Measurements from ENCODE around the gene APBA1.
A peak's percentile ranks its signal among the peaks of the same experiment; 100 is the strongest.

The APBA1 gene

DNA sequence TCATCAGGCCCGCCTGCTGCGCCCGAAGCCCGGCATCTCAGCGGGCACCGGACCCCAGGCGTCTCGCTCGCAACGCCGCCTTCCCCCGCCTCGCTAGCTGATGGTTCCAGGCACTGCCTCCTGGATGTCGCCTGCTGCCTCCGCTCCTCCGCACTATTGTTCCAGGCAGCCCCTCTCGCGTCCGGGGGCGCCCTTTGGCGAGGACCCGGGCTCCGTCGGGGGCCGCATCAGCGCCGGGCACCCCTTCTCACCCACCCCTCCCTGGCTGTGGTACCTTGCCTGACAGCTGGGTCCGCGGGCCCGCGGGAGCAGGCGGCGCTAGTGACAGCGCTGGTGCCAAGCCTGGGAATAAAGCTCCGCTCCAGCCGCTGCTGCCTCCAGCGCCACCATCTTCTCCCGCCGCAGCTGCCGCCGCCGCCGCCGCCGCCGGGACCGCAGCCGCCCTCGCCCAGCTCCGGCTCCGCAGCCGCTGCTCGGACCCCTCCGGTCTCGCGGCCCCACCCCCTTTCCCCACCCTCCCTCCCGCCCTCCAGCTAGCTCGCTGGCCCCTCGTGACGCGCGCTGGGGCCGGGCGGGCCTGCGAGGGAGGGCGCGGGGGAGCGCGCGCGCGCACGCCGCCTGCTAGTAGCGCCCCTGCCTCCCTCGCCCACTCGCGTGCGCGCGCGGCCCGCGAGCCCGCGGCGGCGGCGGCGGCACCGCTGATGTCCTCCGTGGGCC, at the start of gene APBA1:
APBA1 (minus strand) TSS at position 493 of the 717 bp plus-strand sequence.
- peak; percentile 83 to 89 for DNase-seq

DNA sequence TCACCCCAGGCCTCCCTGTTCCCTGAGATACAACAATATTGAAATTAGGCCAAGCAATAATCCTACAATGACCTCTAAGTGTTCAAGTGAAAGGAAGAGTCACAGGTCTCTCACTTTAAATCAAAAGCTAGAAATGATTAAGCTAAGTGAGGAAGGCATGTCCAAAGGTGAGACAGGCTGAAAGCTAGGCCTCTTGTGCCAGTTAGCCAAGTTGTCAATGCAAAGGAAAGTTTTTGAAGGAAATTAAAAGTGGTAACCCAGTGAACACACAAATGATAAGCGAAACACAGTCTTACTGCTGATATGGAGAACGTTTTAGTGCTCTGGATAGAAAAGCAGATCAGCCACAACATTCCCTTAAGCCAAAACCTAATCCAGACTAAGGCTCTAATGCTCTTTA, 47.8 kb upstream of the APBA1 start:
- no peak for DNase-seq

DNA sequence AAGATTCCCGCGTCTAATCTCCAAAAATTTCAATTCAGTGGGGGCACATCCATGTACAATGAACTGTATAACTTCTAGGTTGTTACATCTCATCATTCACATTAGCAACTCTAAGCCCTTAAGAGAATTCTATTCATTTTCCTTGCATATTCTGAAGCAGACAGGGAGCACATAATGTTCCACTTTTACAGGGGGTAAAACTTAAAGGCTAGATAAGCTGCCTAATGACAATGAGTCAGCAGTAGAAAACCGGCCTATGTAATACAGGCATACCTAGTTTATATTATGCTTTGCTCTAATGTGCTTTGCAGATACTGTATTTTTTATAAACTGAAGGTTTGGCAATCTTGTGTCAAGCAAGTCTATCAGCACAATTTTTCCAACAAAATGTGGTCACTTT, 47.2 kb upstream of the APBA1 start:
- DNase-seq: no peak

DNA sequence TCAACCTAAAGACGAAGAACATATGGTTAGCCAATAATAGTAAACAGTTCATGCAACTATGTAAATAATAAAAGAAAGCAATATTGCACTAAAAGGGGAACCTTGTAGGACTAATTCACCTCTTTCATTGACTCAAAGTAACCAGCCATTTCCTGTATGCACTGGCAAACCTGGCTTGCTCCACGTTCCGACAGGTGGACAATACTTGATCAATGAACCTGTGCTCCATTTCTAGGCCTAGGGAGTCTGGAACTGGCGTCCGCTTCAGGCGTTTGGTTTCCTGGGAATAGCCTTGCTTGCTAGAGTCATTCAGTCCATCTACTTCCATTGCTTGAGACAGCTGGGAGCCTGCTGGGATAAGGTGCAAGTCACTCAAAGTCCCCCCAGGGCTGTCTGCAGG, 46.0 kb upstream of the APBA1 start:
- no peak for DNase-seq

DNA sequence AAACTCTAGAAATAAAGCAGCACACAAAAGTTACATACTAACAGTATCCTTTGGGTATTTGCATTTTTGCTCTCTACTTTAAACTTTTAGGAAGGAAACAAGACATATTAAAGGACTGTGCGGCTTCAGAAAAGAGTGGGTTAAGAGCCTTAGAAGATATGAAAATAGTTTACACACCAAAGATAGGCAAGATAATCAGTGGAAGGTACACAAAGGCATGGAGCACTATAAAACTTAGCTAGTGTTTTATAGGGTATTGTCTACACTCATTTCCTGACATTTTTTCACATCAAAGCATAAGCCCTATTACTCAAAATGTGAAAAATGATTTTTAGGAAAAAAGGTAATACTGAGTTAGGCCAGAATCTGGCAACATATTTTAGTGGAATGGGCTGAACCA, 43.7 kb upstream of the APBA1 start:
- DNase-seq: no peak

DNA sequence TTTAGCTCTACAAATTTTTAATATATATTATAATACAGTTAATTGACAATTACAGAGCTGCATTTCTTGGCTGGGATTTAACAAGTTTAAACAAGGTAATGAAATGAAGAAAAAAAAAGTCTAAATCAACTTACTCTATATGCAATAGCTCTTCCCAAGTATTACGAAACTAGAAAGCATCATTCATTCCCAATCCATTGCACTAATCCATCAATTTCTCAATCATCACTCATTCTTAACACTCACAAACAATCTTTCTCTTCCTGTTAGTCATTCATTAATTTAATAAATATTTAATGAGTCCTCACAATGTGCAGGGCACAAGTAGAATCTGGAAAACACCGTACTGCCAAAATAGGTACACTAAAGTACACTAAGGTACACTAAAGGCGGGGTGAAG, 42.9 kb upstream of the APBA1 start:
- no peak for DNase-seq

DNA sequence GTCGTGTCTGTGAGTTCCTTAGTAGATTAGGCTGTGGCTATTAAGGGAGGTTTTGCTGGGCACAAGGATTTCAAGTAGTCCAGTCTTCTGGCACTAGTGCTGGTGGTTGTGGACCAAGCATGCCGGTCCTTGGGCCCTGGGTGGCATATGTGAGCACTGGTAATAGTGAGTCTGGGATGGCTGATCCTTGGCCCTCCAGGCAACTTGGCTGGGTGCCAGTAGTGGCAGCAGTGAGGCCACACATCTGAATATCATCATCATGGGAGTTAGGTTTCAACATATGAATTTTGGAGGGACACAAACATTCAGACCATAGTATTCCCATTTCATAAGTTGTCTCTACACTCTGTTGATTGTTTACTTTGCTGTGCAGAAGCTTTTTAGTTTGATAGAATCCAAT, 25.3 kb upstream of the APBA1 start:
- DNase-seq: no peak

DNA sequence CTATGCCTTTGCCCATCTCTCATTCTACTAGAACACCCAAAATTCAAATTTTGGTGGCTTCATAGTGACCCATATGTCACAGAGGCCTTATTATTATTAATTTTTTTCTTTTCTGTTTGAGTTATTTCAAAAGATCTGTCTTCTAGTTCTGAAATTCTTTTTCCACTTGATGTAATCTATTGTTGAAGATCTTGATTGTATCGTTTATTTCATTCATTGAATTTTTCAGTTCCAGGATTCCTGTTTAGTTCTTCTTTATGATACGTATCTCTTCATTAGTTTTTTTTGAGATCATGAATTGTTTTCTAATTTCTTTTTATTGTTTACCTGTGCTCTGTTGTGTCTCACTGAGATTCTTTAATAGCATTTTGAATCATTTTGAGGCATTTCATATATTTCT, 24.6 kb upstream of the APBA1 start:
- DNase-seq: no peak

DNA sequence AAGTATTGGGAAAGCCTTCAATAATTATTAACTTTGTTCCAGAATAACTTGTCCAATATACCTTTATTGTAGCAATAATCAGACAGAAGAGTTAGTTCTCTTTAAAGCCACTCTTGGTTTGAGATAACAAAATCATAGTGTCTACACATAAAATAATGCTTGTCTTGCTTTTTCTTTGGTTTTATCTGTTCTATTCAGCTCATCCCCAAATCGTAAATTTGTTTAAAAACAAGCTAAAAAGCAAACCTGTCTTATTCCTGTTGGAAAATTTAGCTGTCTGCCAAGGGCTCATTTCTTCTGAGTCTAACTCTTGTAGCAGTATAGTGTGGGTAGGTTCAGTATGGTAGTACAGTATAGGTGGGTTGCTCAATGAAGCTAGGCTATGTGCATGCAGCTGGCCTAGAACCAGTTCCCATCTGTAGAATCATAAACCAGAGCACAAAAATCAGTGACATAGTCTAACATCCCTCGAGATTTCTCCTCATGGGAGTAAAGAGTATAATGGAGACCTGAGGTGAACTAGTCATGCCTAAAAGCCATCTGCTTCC, 17.9 kb upstream of the APBA1 start:
- no peak for DNase-seq

DNA sequence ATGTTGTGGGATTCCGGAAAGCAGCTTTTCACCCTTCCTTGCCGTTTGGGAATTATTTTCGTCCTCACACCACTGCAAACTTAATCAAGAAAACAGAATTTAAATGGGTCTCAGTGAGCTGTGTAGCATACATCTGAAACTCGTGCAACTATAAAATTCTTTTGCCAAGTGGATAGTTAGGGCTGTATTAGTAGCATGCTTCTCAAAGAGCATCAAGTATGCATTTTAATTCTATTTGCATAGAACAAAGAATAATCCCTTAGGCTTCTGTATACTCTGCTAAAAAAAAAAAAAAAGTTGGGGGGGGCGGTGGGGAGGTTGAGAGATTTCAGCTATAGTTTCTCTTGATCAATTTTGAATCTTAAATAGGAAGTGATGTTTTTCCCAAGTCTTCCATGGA, 11.8 kb upstream of the APBA1 start:
- no peak for DNase-seq

DNA sequence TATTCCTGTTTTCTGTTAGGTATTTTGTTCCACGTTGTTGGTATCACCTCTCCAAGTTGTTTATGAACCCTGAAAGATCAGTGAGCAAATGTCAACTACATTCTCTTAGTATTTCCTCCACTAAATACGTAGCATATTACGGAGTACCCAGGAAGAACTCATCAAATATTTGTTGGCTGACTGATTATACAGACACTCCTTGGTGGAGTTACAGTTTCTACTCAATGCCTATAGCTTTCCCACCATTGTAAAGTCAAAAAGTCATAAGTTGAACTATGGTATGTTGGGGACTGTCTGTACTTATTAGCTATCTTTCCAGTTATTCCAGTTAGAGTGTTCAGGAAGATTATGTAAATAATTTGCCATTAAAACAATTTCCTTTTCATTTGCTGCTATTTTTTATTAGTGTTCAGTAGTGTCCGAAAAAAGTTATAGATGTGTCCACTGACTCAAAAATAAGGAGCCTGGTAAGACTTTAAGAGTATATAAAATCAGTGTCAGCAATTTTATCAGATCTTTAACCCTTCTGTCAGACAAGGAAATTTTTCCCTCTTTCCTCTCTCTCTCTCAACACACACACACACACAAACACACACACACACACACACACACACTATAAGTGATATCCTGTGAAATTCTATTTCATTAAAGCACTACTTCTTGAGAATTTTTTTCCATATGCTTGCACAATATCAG, 6.8 kb upstream of the APBA1 start:
- DNase-seq: no peak

DNA sequence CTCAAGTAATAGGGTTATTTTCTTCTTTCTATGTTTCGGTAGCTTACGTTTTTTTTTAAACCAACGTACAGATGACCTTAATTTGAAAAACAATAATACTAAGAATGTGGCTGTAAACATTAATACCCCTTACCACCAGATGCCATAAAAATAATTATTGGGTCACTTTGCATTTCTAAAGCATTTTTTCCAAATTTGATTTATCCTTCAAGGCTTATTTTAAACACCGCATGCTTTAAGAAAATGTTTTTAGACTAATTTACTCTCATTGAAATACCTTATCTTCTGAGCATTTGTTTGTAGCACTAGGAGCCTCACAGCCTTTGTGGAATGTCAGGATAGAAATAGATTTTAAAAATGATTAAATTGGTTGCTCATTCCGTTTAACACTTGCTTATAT, 5.8 kb upstream of the APBA1 start:
- no peak for DNase-seq

DNA sequence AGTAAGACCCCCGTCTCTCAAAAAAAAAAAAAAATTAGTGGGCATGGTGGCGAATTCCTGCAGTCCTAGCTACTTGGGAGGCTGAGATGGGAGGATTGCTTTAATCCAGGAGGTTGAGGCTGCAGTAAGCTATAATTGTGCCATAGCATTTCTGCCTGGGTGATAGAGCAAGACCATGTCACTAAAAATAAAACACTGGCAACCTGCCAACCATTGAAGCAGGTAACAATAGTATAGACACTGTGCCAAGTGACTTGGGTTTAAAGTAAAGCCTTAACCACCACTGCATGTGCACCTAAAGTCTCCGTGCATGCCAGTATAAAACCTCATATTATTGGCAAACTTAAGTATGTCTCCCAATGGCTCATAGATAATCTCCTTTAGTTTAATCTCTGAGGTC, 3.4 kb upstream of the APBA1 start:
- no peak for DNase-seq

DNA sequence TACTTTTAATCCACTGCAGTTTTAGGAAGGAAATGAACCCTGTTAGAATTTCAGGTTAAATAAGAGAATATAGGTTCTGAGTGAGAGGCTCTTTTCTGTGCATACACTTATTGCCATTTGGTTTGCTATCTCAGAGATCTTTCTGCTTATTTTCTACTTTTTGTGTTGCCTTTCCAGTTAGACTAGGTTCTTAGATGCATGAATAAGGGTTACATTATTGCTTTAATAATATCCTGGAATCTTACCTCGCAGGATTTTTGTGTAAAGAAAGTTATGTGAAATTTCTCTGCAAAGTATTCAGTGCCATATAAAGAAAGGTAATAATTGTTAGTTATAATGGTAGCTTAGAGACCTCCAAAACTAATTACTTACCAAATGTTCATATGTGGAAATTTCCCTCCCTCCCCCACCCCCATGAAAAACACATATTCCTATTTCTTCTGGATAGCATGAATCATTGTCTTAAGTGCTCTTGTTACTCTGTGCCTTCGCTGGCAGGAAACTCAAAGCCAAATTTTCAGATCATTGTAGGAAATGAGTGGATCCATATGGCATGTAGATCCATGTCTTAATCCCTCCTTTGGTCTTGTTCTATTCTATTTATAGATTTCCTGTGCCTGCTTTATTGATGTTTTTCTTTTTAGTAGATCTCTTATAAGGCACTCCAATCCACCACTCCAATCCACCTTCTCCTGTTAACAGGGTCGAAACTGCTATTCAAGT, 2.7 kb upstream of the APBA1 start:
- DNase-seq: no peak

DNA sequence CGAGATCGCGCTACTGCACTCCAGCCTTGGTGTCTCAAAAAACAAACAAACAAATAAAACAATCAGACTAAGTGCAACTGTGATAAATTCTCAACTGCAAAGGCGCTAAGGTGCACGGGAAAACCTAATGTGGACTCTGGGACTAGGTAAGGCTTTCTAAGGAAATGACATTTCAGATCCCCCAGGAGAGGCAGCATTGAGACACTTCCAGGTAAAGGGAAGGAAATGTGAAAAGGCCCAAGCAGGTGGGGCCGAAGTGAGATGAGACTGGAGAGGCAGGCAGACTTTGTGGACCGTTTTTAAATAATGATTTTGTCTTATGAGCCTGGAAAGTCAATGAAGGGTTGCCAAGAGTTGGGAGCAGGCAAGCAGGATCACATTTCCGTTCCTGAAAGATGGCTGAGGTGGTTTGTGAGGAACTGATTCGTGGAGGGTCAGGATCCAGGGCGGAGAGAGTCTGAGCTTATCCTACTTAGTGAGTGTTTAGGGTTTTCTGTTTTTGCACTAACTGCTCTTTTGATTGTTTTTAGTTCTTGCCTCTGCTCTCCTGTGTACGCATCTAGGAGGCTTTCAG, 2.0 kb upstream of the APBA1 start:
- no peak for DNase-seq

DNA sequence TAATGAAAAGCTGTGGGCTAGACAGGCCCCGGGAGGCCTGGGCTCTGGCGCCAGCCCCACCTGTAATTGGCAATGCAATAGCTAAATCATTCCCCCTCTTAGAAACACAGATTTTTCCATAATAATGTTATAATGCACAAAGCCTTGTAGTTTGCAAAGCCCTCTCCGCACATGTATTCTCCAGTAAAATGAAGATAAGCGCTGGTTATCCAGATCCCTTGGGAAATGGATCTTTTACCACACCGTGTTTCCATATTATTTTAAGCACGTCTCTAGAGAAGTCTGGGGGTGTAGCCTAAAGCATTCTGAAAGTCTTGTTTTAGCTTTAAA, 1.1 kb upstream of the APBA1 start:
- no peak for DNase-seq

DNA sequence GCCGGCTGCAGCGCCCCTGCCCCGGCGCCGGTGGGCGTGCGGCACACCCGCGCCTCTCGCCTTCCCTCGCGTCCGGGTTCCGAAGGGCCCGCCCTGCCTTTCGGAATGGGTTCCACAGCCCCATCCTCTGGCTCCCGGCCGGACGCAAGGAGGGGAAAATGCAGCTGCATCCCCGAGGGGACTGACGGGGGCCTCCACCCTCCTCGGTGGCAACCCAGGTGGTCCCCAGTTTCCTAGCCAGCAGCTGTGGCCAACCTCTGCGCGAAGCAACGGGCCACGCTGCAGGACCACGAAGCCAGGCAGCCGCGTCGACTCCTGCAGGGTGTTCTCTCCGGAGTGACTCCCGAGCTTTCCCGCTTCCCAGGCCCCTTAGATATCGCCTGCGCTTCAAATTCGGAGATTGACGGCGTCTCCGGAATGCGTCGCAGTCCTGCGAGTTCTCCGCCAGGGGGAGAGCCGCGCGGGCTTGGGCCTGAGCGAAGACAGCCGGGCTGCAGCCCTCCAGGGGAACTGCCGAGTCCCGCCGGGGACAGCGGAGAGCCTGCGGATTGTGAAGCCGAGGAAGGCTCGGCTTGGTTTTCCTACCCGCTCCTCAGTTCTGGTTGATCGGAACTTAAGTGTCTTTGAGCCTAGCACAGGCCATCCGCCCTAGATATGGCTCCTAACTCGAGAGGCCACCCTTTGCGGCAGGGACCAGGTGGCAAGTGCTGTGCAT, 582 bp upstream of the APBA1 start:
- DNase-seq: peak; percentile 80 to 83

DNA sequence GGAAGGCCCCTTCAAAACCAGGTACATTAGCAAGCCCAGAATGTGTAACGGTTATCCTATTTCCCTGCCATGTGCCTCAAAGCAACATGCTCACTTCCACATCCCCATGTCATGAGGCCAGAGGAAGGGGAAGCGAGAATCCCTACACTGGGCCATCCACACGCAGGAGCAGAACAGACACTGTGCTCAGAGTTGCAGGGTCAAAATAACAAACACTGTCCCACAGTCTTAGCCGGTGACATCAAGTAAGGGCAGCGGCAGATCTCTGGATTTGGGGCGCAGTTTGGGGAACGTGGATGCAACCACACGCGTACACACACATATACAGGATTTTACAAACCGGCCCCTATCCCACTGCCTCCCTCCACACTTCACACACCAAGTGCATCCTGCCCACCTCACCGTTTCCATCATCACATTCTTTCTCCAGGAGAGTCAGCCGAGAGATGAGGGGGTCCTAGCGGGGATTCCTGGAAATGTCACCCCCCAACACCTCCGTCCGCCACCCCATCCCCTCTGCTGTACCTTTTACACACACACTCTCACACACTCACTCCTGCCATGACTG, 776 bp downstream of the APBA1 start:
- DNase-seq: peak; percentile 51 to 57

DNA sequence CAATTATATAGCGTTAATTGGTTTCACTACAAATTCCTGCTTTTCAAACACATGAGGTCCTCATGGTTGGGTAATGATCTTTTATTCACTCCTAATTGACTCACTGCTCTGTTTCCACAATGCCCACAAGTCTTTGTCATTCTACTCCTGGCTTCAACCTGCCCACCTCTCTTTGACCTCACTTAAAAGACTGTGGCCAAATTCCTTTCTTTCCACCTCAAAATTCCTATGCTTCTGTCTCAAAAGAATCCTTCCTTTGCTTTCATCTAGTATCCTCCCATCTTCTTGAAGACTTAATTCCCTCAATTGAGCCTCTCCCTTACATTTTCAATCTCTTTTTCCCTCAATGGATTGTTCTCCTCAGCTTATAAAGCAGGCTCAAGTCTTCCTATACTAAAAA, 4.9 kb downstream of the APBA1 start:
- no peak for DNase-seq

DNA sequence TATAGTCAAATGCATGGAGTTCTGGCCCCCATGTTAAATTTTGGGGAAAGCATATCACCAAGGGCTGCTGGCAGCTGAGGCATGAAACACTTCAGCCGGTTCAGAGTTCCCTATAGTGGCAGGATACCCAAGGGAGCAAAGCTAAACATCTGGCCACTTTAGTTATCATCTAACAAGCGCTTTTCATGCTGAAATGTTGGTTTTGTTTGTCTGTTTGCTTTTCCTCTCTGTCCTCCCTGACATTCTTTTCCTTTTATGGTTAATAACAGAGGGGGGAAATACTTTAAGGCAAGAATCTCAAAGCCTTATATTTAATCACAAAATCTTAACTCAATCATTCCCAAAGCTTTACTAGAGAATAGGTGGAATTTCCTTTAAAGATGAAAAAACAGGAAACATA, 11.9 kb downstream of the APBA1 start:
- DNase-seq: no peak

DNA sequence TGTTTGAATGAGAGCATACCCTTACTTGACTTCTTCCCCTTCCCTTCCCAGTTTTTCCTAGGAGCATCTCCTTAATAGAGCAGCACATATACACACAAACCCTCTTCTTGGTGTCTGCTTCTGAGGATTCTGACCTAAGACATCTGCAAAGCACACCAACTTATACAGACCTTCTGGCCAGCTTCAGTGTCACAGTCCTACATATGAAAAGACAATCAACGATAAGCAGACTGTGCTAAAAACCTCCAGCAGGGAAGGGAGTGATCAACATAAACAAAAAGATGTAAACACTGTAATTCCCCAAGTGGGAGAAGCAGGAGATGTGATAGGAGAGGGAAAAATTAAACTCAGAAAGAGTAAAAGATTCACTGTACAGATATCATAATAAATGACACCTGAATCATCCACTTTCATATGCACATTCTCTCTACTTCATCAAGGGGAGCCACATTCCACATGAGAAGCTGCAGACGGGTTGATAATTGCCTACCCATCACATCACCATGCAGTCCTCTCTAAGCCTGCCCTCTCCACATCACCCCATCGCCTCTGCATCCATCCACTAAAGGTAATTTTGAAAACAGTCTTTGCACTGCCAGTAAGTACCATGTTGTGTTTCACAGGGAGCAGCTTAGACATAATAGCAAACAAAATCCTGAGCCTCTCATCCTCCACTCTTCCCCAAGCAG, 13.0 kb downstream of the APBA1 start:
- DNase-seq: no peak

DNA sequence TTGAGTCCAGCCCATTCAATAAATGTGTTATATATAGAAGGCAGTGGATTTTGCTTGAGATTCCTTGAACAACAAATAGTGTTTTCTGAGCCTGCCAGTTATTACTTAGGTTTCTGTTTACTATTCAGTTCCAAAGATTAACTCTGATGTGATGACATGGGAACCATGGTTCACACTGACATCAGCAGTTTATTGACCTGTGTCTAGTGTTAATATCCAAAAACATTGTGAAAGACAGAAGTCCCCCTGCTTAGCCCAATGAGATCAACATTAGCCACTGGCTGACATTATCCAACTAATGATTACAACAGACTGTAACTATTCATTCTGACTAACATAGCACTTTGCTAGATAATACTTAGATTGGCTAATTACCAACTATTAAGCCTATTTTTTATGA, 14.9 kb downstream of the APBA1 start:
- no peak for DNase-seq

Measured in hippocampal formation (tissue), 2 donors.